Activated CD8-positive, alpha-beta T cell treated with anti-CD3 and anti-CD28 coated beads for 36 hours (primary cell): ENCODE results near the gene C3orf62. TPM values are rescaled to one million over a fixed set of nuclear protein-coding genes. Genes with fewer than 3 reads are reported as not detected.
"Not testable (repeated sequence)": the region's sequence is repeated elsewhere in the genome, so short reads cannot be mapped to it uniquely, and the experiment has no call there.

ENCODE experiments used
- ATAC-seq: fragments of 200-7000 bp; cut with Tn5 transposase; one replicate; pipeline ENCODE4 v1.10.0; 2021; ENCODE audit warnings: mild to moderate bottlenecking, moderate library complexity
- CTCF ChIA-PET: fragments of 350-600 bp; sonication (Branson Sonifier 250); formaldehyde crosslinking; loops from one replicate; lab custom pipeline; 2021; ENCODE audit warnings: antibody characterized with exemption; lab: Charles Lee
- POLR2A ChIA-PET: fragments of 350-600 bp; sonication (Branson Sonifier 250); formaldehyde crosslinking; loops from one replicate; lab custom pipeline; 2021; ENCODE audit warnings: antibody characterized with exemption; lab: Charles Lee
- DNase-seq: peaks from one replicate; pipeline ENCODE4 v3.0.0-alpha.2; 2020
- H3K27ac Mint-ChIP-seq: one replicate; pipeline ENCODE4 v1.8.0; 2021; ENCODE audit warnings: mild to moderate bottlenecking, mixed read lengths
- H3K27me3 Mint-ChIP-seq: one replicate; pipeline ENCODE4 v1.8.0; 2021; ENCODE audit warnings: mixed read lengths
- H3K36me3 Mint-ChIP-seq: one replicate; pipeline ENCODE4 v1.8.0; 2021; ENCODE audit warnings: low read depth, mixed read lengths
- H3K4me1 Mint-ChIP-seq: one replicate; pipeline ENCODE4 v1.8.0; 2021; ENCODE audit warnings: low read depth, mixed read lengths
- H3K4me3 Mint-ChIP-seq: one replicate; pipeline ENCODE4 v1.8.0; 2021; ENCODE audit warnings: mild to moderate bottlenecking, moderate library complexity, mixed read lengths
- H3K9me3 Mint-ChIP-seq: one replicate; pipeline ENCODE4 v1.8.0; 2021; ENCODE audit warnings: mixed read lengths
- intact Hi-C: fragments of 100-400 bp; cut with micrococcal nuclease; formaldehyde crosslinking; loops from one replicate; pipeline ENCODE4 v1.10.0; 2022
- total RNA-seq, 2 experiments: library from RNA; stranded (reverse); gene quantifications; one replicate each; pipeline ENCODE4 v1.2.3, GENCODE V29; 2021
- TF ChIP-seq, protein P1 (sequence below): fragments of 200-600 bp; IDR thresholded peaks from one replicate; pipeline ENCODE4 v1.8.0; 2022; ENCODE audit warnings: antibody characterized with exemption, mild to moderate bottlenecking

Gene C3orf62
- total RNA-seq, 2 experiments from 2014 or later, result 3.4 to 3.7 TPM

GRCh38 chr3:49238274-49239127, 38.5 kb downstream of the C3orf62 start:
- DNase-seq (no peak), ATAC-seq (no peak)
- POLR2A ChIA-PET, result interaction anchor here (0.6 kb wide), 1 partner anchor 249 kb away, joined by 3 read pairs; no protein-coding TSS in a partner anchor
- CTCF ChIA-PET, result no interaction called here
- TF ChIP-seq, protein P1, sequence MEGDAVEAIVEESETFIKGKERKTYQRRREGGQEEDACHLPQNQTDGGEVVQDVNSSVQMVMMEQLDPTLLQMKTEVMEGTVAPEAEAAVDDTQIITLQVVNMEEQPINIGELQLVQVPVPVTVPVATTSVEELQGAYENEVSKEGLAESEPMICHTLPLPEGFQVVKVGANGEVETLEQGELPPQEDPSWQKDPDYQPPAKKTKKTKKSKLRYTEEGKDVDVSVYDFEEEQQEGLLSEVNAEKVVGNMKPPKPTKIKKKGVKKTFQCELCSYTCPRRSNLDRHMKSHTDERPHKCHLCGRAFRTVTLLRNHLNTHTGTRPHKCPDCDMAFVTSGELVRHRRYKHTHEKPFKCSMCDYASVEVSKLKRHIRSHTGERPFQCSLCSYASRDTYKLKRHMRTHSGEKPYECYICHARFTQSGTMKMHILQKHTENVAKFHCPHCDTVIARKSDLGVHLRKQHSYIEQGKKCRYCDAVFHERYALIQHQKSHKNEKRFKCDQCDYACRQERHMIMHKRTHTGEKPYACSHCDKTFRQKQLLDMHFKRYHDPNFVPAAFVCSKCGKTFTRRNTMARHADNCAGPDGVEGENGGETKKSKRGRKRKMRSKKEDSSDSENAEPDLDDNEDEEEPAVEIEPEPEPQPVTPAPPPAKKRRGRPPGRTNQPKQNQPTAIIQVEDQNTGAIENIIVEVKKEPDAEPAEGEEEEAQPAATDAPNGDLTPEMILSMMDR, result no peak
- intact Hi-C loops, result no loop called here
- Mint-ChIP-seq H3K27ac (no peak overlapping the region), H3K9me3 (peaks cover 8% of the 10 kb centered on the region), H3K36me3 (no peaks in the 10 kb centered on the region), H3K4me1 (no peaks in the 10 kb centered on the region), H3K27me3 (peaks cover 1% of the 10 kb centered on the region), H3K4me3 (no peak overlapping the region)

- ATAC-seq, result no peak
- intact Hi-C loops, result no loop called here
- no peak for DNase-seq
- TF ChIP-seq, protein P1, result no peak
- POLR2A ChIA-PET, result no interaction called here
- CTCF ChIA-PET, result no interaction called here
- Mint-ChIP-seq H3K36me3 (no peaks in the 10 kb centered on the region), H3K27ac (no peak overlapping the region), H3K27me3 (peaks cover 5% of the 10 kb centered on the region), H3K9me3 (peaks cover 19% of the 10 kb centered on the region), H3K4me3 (no peak overlapping the region), H3K4me1 (no peaks in the 10 kb centered on the region)
These were observed 39.7 kb downstream of the C3orf62 start for GRCh38 chr3:49237344-49237743.

DNA sequence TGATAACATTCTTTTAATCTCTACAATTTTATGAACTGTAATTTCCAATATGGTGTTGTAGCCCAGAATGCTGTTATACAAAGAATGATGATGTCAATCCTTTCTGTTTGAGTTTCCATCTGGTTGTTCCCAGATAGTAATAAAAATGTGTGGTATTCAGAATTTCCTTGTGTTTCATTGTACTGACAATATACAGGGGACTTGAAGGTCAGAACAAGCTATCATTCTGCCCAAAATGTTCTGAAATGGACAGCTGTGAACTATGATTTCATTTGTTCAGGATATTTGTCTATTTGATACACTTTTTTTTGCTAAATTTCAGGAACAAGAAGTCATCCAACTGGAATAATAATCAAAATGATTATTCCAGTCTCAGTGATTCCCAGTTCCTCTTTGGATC, 40.8 kb downstream of the C3orf62 start:
- no peak overlapping the region for H3K27ac Mint-ChIP-seq
- CTCF ChIA-PET, result no interaction called here

GRCh38 chr3:49228817-49229216, 48.2 kb downstream of the C3orf62 start:
- POLR2A ChIA-PET, result interaction anchor here (1.0 kb wide), 1 partner anchor 9 kb away, joined by 3 read pairs; no protein-coding TSS in a partner anchor

More for the DNA sequence above, 40.8 kb downstream of the C3orf62 start:
- DNase-seq (no peak), ATAC-seq (no peak)
- Mint-ChIP-seq H3K4me3 (no peak overlapping the region), H3K4me1 (no peaks in the 10 kb centered on the region), H3K9me3 (peaks cover 24% of the 10 kb centered on the region), H3K36me3 (no peaks in the 10 kb centered on the region), H3K27me3 (peaks cover 4% of the 10 kb centered on the region)
- intact Hi-C loops, result no loop called here
- POLR2A ChIA-PET, result no interaction called here
- TF ChIP-seq, protein P1, result no peak

GRCh38 chr3:49222002-49222401, 55.0 kb downstream of the C3orf62 start:
- Mint-ChIP-seq H3K4me3 (no peak overlapping the region), H3K9me3 (peaks cover 4% of the 10 kb centered on the region), H3K27me3 (peaks cover 3% of the 10 kb centered on the region), H3K36me3 (no peaks in the 10 kb centered on the region), H3K27ac (no peak overlapping the region), H3K4me1 (no peaks in the 10 kb centered on the region)
- TF ChIP-seq, protein P1, result no peak
- ATAC-seq, result no peak
- intact Hi-C loops, result no loop called here
- POLR2A ChIA-PET, result no interaction called here
- CTCF ChIA-PET, result no interaction called here
- DNase-seq, result no peak

More at GRCh38 chr3:49228817-49229216, 48.2 kb downstream of the C3orf62 start:
- intact Hi-C loops, ATAC-seq, H3K27me3 Mint-ChIP-seq, DNase-seq, H3K4me1 Mint-ChIP-seq, H3K36me3 Mint-ChIP-seq, H3K4me3 Mint-ChIP-seq, H3K27ac Mint-ChIP-seq: not testable (repeated sequence)
- H3K9me3 Mint-ChIP-seq, result peaks cover 41% of the 10 kb centered on the region
- CTCF ChIA-PET, result interaction anchor here (0.9 kb wide), 2 partner anchors 220 to 311 kb away, joined by 3 read pairs; no protein-coding TSS in a partner anchor

GRCh38 chr3:49220985-49221563, 56.0 kb downstream of the C3orf62 start:
- H3K4me1 Mint-ChIP-seq, H3K36me3 Mint-ChIP-seq, H3K4me3 Mint-ChIP-seq, H3K27ac Mint-ChIP-seq, intact Hi-C loops, DNase-seq, H3K9me3 Mint-ChIP-seq, H3K27me3 Mint-ChIP-seq, ATAC-seq, CTCF ChIA-PET: not testable (repeated sequence)
- POLR2A ChIA-PET, result interaction anchor here (0.9 kb wide), 1 partner anchor 60 kb away, joined by 3 read pairs; no protein-coding TSS in a partner anchor
